Central memory CD4-positive, alpha-beta T cell (primary cell): ENCODE measurements around the gene SIPA1L3.
A peak's percentile ranks its signal among the peaks of the same experiment; 100 is the strongest.
"Not testable (repeated sequence)": the region's sequence is repeated elsewhere in the genome, so short reads cannot be mapped to it uniquely, and the experiment has no call there.

Experiments
- DNase-seq: peaks from one replicate; pipeline ENCODE4 v3.0.0; 2022

The SIPA1L3 gene

GRCh38 chr19:38047049-38047438 is 140.0 kb downstream of the SIPA1L3 start:
- DNase-seq = no peak

GRCh38 chr19:38047641-38048040 is 140.6 kb downstream of the SIPA1L3 start:
- no peak for DNase-seq

GRCh38 chr19:38049105-38049649 is 142.2 kb downstream of the SIPA1L3 start:
- DNase-seq = peak; percentile 85

GRCh38 chr19:38055010-38055409 is 148.0 kb downstream of the SIPA1L3 start:
- DNase-seq = no peak

GRCh38 chr19:38055655-38056521 is 148.9 kb downstream of the SIPA1L3 start:
- DNase-seq = no peak

- no peak for DNase-seq
Measured at GRCh38 chr19:38056646-38057045, 149.6 kb downstream of the SIPA1L3 start.

GRCh38 chr19:38057959-38058690 is 151.1 kb downstream of the SIPA1L3 start:
- no peak for DNase-seq

GRCh38 chr19:38059897-38060296 is 152.9 kb downstream of the SIPA1L3 start:
- no peak for DNase-seq

- no peak for DNase-seq
Measured at GRCh38 chr19:38060331-38060730, 153.3 kb downstream of the SIPA1L3 start.

GRCh38 chr19:38061294-38061693 is 154.3 kb downstream of the SIPA1L3 start:
- no peak for DNase-seq

GRCh38 chr19:38062959-38063761 is 156.2 kb downstream of the SIPA1L3 start:
- no peak for DNase-seq

GRCh38 chr19:38063928-38064327 is 156.9 kb downstream of the SIPA1L3 start:
- no peak for DNase-seq

GRCh38 chr19:38064661-38065425 is 157.8 kb downstream of the SIPA1L3 start:
- DNase-seq = no peak

- not testable (repeated sequence) for DNase-seq
Measured at GRCh38 chr19:38065775-38066174, 158.8 kb downstream of the SIPA1L3 start.

- DNase-seq = no peak
Measured at GRCh38 chr19:38068826-38069225, 161.8 kb downstream of the SIPA1L3 start.

GRCh38 chr19:38070573-38070972 is 163.6 kb downstream of the SIPA1L3 start:
- no peak for DNase-seq

GRCh38 chr19:38071054-38071453 is 164.0 kb downstream of the SIPA1L3 start:
- not testable (repeated sequence) for DNase-seq

- no peak for DNase-seq
Measured at GRCh38 chr19:38071647-38072046, 164.6 kb downstream of the SIPA1L3 start.

- no peak for DNase-seq
Measured at GRCh38 chr19:38072776-38073750, 166.1 kb downstream of the SIPA1L3 start.

GRCh38 chr19:38073841-38074685 is 167.1 kb downstream of the SIPA1L3 start:
- DNase-seq = no peak
